Muscle layer of duodenum (tissue), 2 donors: Measurements from ENCODE around the gene GFPT2.

Experiments
- H3K27ac ChIP-seq: one replicate; pipeline ENCODE4 v1.7.0; 2013; ENCODE audit warnings: mild to moderate bottlenecking, low read length
- H3K27me3 ChIP-seq: one replicate; pipeline ENCODE4 v1.7.0; 2013; ENCODE audit warnings: low read depth, mild to moderate bottlenecking, control low read depth, low read length
- H3K36me3 ChIP-seq, 2 donors: one replicate each; pipeline ENCODE4 v1.7.0; 2013; ENCODE audit warnings: low read length in 2 of 2, control low read depth in 1 of 2, mild to moderate bottlenecking in 1 of 2; ENCODE audit not compliant: insufficient read depth in 2 of 2, control insufficient read depth in 1 of 2
- H3K4me1 ChIP-seq, 2 donors: one replicate each; pipeline ENCODE4 v1.7.0; 2013; ENCODE audit warnings: low read length in 2 of 2, mild to moderate bottlenecking in 2 of 2, control low read depth in 1 of 2, moderate library complexity in 1 of 2; ENCODE audit not compliant: insufficient read depth in 2 of 2, control insufficient read depth in 1 of 2
- H3K4me3 ChIP-seq, 2 donors: one replicate each; pipeline ENCODE4 v1.7.0; 2013; ENCODE audit warnings: low read length in 2 of 2, low read depth in 1 of 2, mild to moderate bottlenecking in 1 of 2
- H3K9me3 ChIP-seq, 2 donors: one replicate each; pipeline ENCODE4 v1.7.0; 2013; ENCODE audit warnings: low read length in 2 of 2, control low read depth in 1 of 2, mild to moderate bottlenecking in 1 of 2; ENCODE audit not compliant: control insufficient read depth in 1 of 2
- donor health status: healthy.

The GFPT2 gene

GRCh38 chr5:180348336-180348735 is 4.8 kb downstream of the GFPT2 start:
- Histone ChIP-seq H3K27ac (no peak overlapping the region), H3K4me3 (no peak overlapping the region), H3K4me1 (peaks cover 0 to 23% of the 10 kb centered on the region in 2 donors), H3K9me3 (no peaks in the 10 kb centered on the region), H3K36me3 (no peaks in the 10 kb centered on the region), H3K27me3 (peaks cover 11% of the 10 kb centered on the region)

- H3K4me3 ChIP-seq: no peak overlapping the region
- no peak overlapping the region for H3K27ac ChIP-seq
- no peaks in the 10 kb centered on the region for H3K9me3 ChIP-seq
- no peaks in the 10 kb centered on the region for H3K36me3 ChIP-seq
- peaks cover 0 to 23% of the 10 kb centered on the region in 2 donors for H3K4me1 ChIP-seq
- peaks cover 11% of the 10 kb centered on the region for H3K27me3 ChIP-seq
Measured at GRCh38 chr5:180347702-180348101, 5.4 kb downstream of the GFPT2 start.

- no peak overlapping the region for H3K27ac ChIP-seq
- H3K4me1 ChIP-seq: peaks cover 0 to 12% of the 10 kb centered on the region in 2 donors
- no peaks in the 10 kb centered on the region for H3K9me3 ChIP-seq
- no peaks in the 10 kb centered on the region for H3K36me3 ChIP-seq
- no peaks in the 10 kb centered on the region for H3K27me3 ChIP-seq
- no peak overlapping the region for H3K4me3 ChIP-seq
Measured at GRCh38 chr5:180346358-180346757, 6.8 kb downstream of the GFPT2 start.

GRCh38 chr5:180345781-180346180 is 7.4 kb downstream of the GFPT2 start:
- Histone ChIP-seq H3K27me3 (no peaks in the 10 kb centered on the region), H3K4me1 (peaks cover 0 to 12% of the 10 kb centered on the region in 2 donors), H3K36me3 (no peaks in the 10 kb centered on the region), H3K27ac (no peak overlapping the region), H3K4me3 (no peak overlapping the region), H3K9me3 (no peaks in the 10 kb centered on the region)

GRCh38 chr5:180345186-180345585 is 8.0 kb downstream of the GFPT2 start:
- Histone ChIP-seq H3K4me3 (no peak overlapping the region), H3K27me3 (no peaks in the 10 kb centered on the region), H3K27ac (no peak overlapping the region), H3K4me1 (peaks cover 0 to 12% of the 10 kb centered on the region in 2 donors), H3K36me3 (no peaks in the 10 kb centered on the region), H3K9me3 (no peaks in the 10 kb centered on the region)

- H3K4me1 ChIP-seq: peaks cover 0 to 12% of the 10 kb centered on the region in 2 donors
- H3K27me3 ChIP-seq: no peaks in the 10 kb centered on the region
- H3K9me3 ChIP-seq: no peaks in the 10 kb centered on the region
- H3K27ac ChIP-seq: no peak overlapping the region
- H3K4me3 ChIP-seq: no peak overlapping the region
- no peaks in the 10 kb centered on the region for H3K36me3 ChIP-seq
Measured at GRCh38 chr5:180344696-180344999, 8.5 kb downstream of the GFPT2 start.

- Histone ChIP-seq H3K4me3 (no peak overlapping the region), H3K9me3 (no peaks in the 10 kb centered on the region), H3K36me3 (no peaks in the 10 kb centered on the region), H3K4me1 (peaks cover 0 to 12% of the 10 kb centered on the region in 2 donors), H3K27me3 (no peaks in the 10 kb centered on the region), H3K27ac (no peak overlapping the region)
Measured at GRCh38 chr5:180343831-180344695, 9.1 kb downstream of the GFPT2 start.

GRCh38 chr5:180343110-180343830 is 9.9 kb downstream of the GFPT2 start:
- Histone ChIP-seq H3K36me3 (peaks cover 0 to 4% of the 10 kb centered on the region in 2 donors), H3K4me1 (peaks cover 0 to 12% of the 10 kb centered on the region in 2 donors), H3K4me3 (peak overlapping the region; percentile 15 to 17), H3K9me3 (no peaks in the 10 kb centered on the region), H3K27me3 (no peaks in the 10 kb centered on the region), H3K27ac (no peak overlapping the region)

- peaks cover 0 to 12% of the 10 kb centered on the region in 2 donors for H3K4me1 ChIP-seq
- no peaks in the 10 kb centered on the region for H3K27me3 ChIP-seq
- H3K9me3 ChIP-seq: no peaks in the 10 kb centered on the region
- H3K27ac ChIP-seq: no peak overlapping the region
- peaks cover 0 to 13% of the 10 kb centered on the region in 2 donors for H3K36me3 ChIP-seq
- no peak overlapping the region for H3K4me3 ChIP-seq
Measured at GRCh38 chr5:180341595-180341994, 11.5 kb downstream of the GFPT2 start.

- Histone ChIP-seq H3K4me1 (peaks cover 0 to 12% of the 10 kb centered on the region in 2 donors), H3K36me3 (peaks cover 0 to 14% of the 10 kb centered on the region in 2 donors), H3K4me3 (no peak overlapping the region), H3K27me3 (no peaks in the 10 kb centered on the region), H3K9me3 (no peaks in the 10 kb centered on the region), H3K27ac (peak overlapping the region; percentile 8)
Measured at GRCh38 chr5:180340856-180341255, 12.3 kb downstream of the GFPT2 start.

GRCh38 chr5:180339583-180340183 is 13.5 kb downstream of the GFPT2 start:
- Histone ChIP-seq H3K27ac (no peak overlapping the region), H3K4me1 (peaks cover 0 to 12% of the 10 kb centered on the region in 2 donors), H3K9me3 (no peaks in the 10 kb centered on the region), H3K4me3 (no peak overlapping the region), H3K36me3 (peaks cover 5 to 14% of the 10 kb centered on the region in 2 donors), H3K27me3 (no peaks in the 10 kb centered on the region)
